Endothelial cell of umbilical vein (primary cell): ENCODE results near the gene FARP1. TPM values are rescaled to one million over a fixed set of nuclear protein-coding genes. Genes with fewer than 3 reads are reported as not detected.

Experiments used
- BruUV-seq: library from RNA; stranded (reverse); fragments of 400-500 nt; replicated peaks from 2 replicates; lab custom pipeline; 2021; lab: Mats Ljungman, UMichigan
- CTCF ChIA-PET: fragments of 300-600, 350-600 bp; sonication (Branson Sonifier 250); formaldehyde crosslinking; loops from one replicate; lab custom pipeline; 2021; ENCODE audit warnings: antibody characterized with exemption, inconsistent platforms; lab: Charles Lee
- POLR2A ChIA-PET: fragments of 300-600, 350-600 bp; sonication (Branson Sonifier 250); formaldehyde crosslinking; loops from one replicate; lab custom pipeline; 2021; ENCODE audit warnings: antibody characterized with exemption, inconsistent platforms; lab: Charles Lee
- DNase-seq: peaks from one replicate; pipeline ENCODE4 v3.0.0-alpha.2; 2011; ENCODE audit warnings: low read depth, low spot score
- FAIRE-seq: peaks from 2 replicates; lab custom pipeline; 2011; peaks lifted over from hg19 to GRCh38; lab: Jason Lieb, UNC
- H2AFZ ChIP-seq: 2 replicates; pipeline ENCODE4 v1.6.0; 2012; ENCODE audit warnings: low read depth, low read length, control low read depth, inconsistent platforms
- H3K27ac ChIP-seq: 2 replicates; pipeline ENCODE4 v1.5.1; 2011; ENCODE audit warnings: low read depth, mild to moderate bottlenecking, control low read depth, low read length, moderate library complexity; ENCODE audit not compliant: insufficient read depth
- H3K27me3 ChIP-seq, 2 experiments: 2 replicates each; pipeline versions ENCODE4 v1.6.0 to v1.6.1; 2011; ENCODE audit warnings: low read length in 2 of 2, mixed read lengths in 1 of 2; ENCODE audit not compliant: control insufficient read depth in 2 of 2, insufficient read depth in 2 of 2
- H3K36me3 ChIP-seq, 2 experiments: 2 replicates in 1 of 2; 3 replicates in 1 of 2; pipeline ENCODE4 v1.5.1; 2011; ENCODE audit warnings: low read length in 2 of 2, mild to moderate bottlenecking in 1 of 2, moderate library complexity in 1 of 2; ENCODE audit not compliant: control insufficient read depth in 2 of 2, insufficient read depth in 2 of 2; ENCODE audit errors: extremely low read depth in 1 of 2
- H3K4me1 ChIP-seq: 3 replicates; pipeline ENCODE4 v1.5.1; 2011; ENCODE audit warnings: mild to moderate bottlenecking, low read length; ENCODE audit not compliant: control insufficient read depth, insufficient read depth; ENCODE audit errors: extremely low read depth
- H3K4me2 ChIP-seq: 2 replicates; pipeline ENCODE4 v1.6.1; 2011; ENCODE audit warnings: low read length, control low read depth, mixed read lengths; ENCODE audit not compliant: insufficient read depth
- H3K4me3 ChIP-seq, 3 experiments: fragments of 200-600 bp in 1 of 3; sonication (generic), shearing (Covaris generic) in 1 of 3; replicated peaks in 1 of 3; 2 replicates each; pipeline ENCODE4 v1.5.1; 2011 to 2016; ENCODE audit warnings: control low read depth in 3 of 3, low read length in 3 of 3, mild to moderate bottlenecking in 2 of 3, inconsistent platforms in 1 of 3, low read depth in 1 of 3, moderate library complexity in 1 of 3; ENCODE audit not compliant: insufficient read depth in 1 of 3
- H3K79me2 ChIP-seq: 2 replicates; pipeline ENCODE4 v1.6.0; 2012; ENCODE audit warnings: low read length, inconsistent platforms; ENCODE audit not compliant: control insufficient read depth, insufficient read depth
- H3K9ac ChIP-seq: replicated peaks from 2 replicates; pipeline ENCODE3; 2011; ENCODE audit warnings: low read length, control low read depth; ENCODE audit not compliant: insufficient read depth; ENCODE audit errors: extremely low read depth
- H3K9me1 ChIP-seq: replicated peaks from 3 replicates; pipeline ENCODE4 v1.6.0; 2011; ENCODE audit warnings: mild to moderate bottlenecking, low read length; ENCODE audit not compliant: control insufficient read depth, insufficient read depth; ENCODE audit errors: extremely low read depth
- H3K9me3 ChIP-seq: replicated peaks from 2 replicates; pipeline ENCODE4 v1.5.1; 2012; ENCODE audit warnings: low read length, inconsistent platforms; ENCODE audit not compliant: control insufficient read depth, insufficient read depth
- H4K20me1 ChIP-seq: replicated peaks from 2 replicates; pipeline ENCODE3; 2011; ENCODE audit warnings: mild to moderate bottlenecking, low read length; ENCODE audit not compliant: control insufficient read depth, insufficient read depth; ENCODE audit errors: extremely low read depth
- CTCF ChIP-seq, 2 donors: IDR thresholded peaks; 1 replicate in 1 of 2; 2 replicates in 1 of 2; pipeline ENCODE4 v1.5.1; 2011; ENCODE audit warnings: low read length in 2 of 2, mild to moderate bottlenecking in 2 of 2, moderate library complexity in 2 of 2, control low read depth in 1 of 2, inconsistent platforms in 1 of 2, low read depth in 1 of 2; ENCODE audit not compliant: insufficient read depth in 1 of 2; ENCODE audit errors: extremely low read depth in 1 of 2
- GATA2 ChIP-seq: IDR thresholded peaks from 2 replicates; pipeline ENCODE4 v1.7.0; 2011; ENCODE audit warnings: low read depth, mild to moderate bottlenecking, moderate library complexity, mixed read lengths, low read length; ENCODE audit not compliant: insufficient read length, insufficient read depth
- JUN ChIP-seq: IDR thresholded peaks from 2 replicates; pipeline ENCODE4 v1.6.1; 2011; ENCODE audit warnings: borderline replicate concordance, low read depth; ENCODE audit not compliant: insufficient read length, insufficient read depth
- MAX ChIP-seq: IDR thresholded peaks from 2 replicates; pipeline ENCODE4 v1.6.1; 2011; ENCODE audit not compliant: insufficient read depth, insufficient read length
- POLR2AphosphoS5 ChIP-seq: IDR thresholded peaks from 2 replicates; pipeline ENCODE4 v1.6.1; 2012; ENCODE audit warnings: low read depth, mild to moderate bottlenecking, control low read depth, low read length, moderate library complexity; ENCODE audit not compliant: insufficient read depth
- dilution Hi-C: fragments of 300-500 bp; cut with MboI; formaldehyde crosslinking; loops from one replicate; pipeline ENCODE4 v1.15.0; 2019; ENCODE audit warnings: low sequenced_read_pairs; ENCODE audit not compliant: extremely low pct_ligation_motif_present
- intact Hi-C: fragments of 100-400 bp; cut with micrococcal nuclease; formaldehyde crosslinking; loops from one replicate; pipeline ENCODE4 v1.10.0; 2022
- polyA plus RNA-seq, 4 experiments: library from polyadenylated mRNA; depleted of rRNA in 3 of 4; stranded (reverse) in 3 of 4; unstranded in 1 of 4; fragments of >200 nt; gene quantifications; 2 replicates each; pipeline versions ENCODE4 v1.2.1 to v1.2.3, GENCODE V29; 2011 to 2012; ENCODE audit warnings: missing spikeins in 1 of 4
- total RNA-seq: library from RNA; stranded (reverse); gene quantifications from 2 replicates; pipeline ENCODE4 v1.2.3, GENCODE V29; 2021

FARP1 gene
- total and polyA plus RNA-seq, 2 donors (not counting 3 experiments of a cell fraction or from before 2014, with no cell fraction given): 19.0 to 77.7 TPM

DNA sequence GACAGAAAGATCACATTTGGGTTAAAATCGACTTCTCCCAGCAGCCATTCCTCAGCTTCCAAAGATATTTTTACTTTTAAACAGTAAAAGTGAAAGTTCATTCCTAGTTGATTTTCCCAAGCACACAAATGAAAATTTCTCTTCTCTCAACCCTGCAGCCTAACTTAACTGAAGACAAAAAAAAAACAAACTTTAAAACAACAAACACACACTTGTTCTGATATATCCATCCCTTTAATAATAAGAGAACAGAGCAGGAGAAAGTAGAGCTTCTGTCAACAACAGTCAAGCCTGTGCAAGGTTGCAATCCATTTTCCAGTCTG, 361.1 kb downstream of the FARP1 start:
- dilution Hi-C loops: loop anchor here (10.0 kb wide), 1 partner anchor 81 kb away; no protein-coding TSS in a partner anchor
- ChIA-PET POLR2A (interaction anchor here (1.4 kb wide), 1 partner anchor 19 kb away, joined by 3 read pairs; no protein-coding TSS in a partner anchor), CTCF (interaction anchor here (1.7 to 1.8 kb wide), 3 partner anchors 13 to 19 kb away, joined by 6 to 8 read pairs (median 7); no protein-coding TSS in a partner anchor)

More for the DNA sequence above, 361.1 kb downstream of the FARP1 start:
- no peak for DNase-seq
- TF ChIP-seq MAX (no peak), CTCF (IDR thresholded peaks at IDR 0.05; ENCODE audit: extremely low read depth in 1 of 2, insufficient read depth in 1 of 2, low read depth in 1 of 2, low read length in 2 of 2) (no peak), GATA2 (no peak), JUN (no peak), POLR2AphosphoS5 (no peak)
- no peak overlapping the region for H3K4me2 ChIP-seq
- no peak overlapping the region for H3K4me3 ChIP-seq
- peaks cover 58% of the 10 kb centered on the region for H3K4me1 ChIP-seq
- FAIRE-seq: no peak
- H3K79me2 ChIP-seq: peaks cover 86% of the 10 kb centered on the region
- no peaks in the 10 kb centered on the region for H4K20me1 ChIP-seq
- intact Hi-C loops: no loop called here
- H3K27ac ChIP-seq: no peak overlapping the region
- no peaks in the 10 kb centered on the region for H3K27me3 ChIP-seq
- H3K36me3 ChIP-seq: peaks cover 2 to 4% of the 10 kb centered on the region in 2 experiments
- H3K9ac ChIP-seq: no peak overlapping the region
- no peaks in the 10 kb centered on the region for H3K9me3 ChIP-seq
- H3K9me1 ChIP-seq: no peaks in the 10 kb centered on the region
- BruUV-seq: no TSS peak
- H2AFZ ChIP-seq: no peak overlapping the region
